K562 (cell line): Measurements from ENCODE around the gene TDRD10. TPM values are rescaled to one million over a fixed set of nuclear protein-coding genes. Genes with fewer than 3 reads are reported as not detected.

ENCODE experiments used
- CHD2 ChIP-seq: IDR thresholded peaks from 2 replicates; pipeline ENCODE4 v1.6.1; 2011; ENCODE audit warnings: low read depth, low read length
- ELF4 ChIP-seq: fragments of 450-650 bp; formaldehyde crosslinking; IDR thresholded peaks from 2 replicates; pipeline ENCODE4 v1.4.0; 2022; ENCODE audit warnings: missing genetic modification characterization
- ETV5 ChIP-seq: sonication (generic); formaldehyde crosslinking; IDR thresholded peaks from 2 replicates; pipeline ENCODE4 v1.4.0; 2020; ENCODE audit warnings: low read depth, mild to moderate bottlenecking, missing genetic modification reagents
- HCFC1 ChIP-seq: IDR thresholded peaks from 2 replicates; pipeline ENCODE4 v1.6.1; 2012; ENCODE audit warnings: low read depth, low read length, improper control_type of control experiment
- MCM2 ChIP-seq: fragments of 450-650 bp; IDR thresholded peaks from 2 replicates; pipeline ENCODE4 v1.6.1; 2017; ENCODE audit warnings: low read depth, mild to moderate bottlenecking
- MCM3 ChIP-seq: fragments of 450-650 bp; IDR thresholded peaks from 2 replicates; pipeline ENCODE4 v1.6.1; 2016
- NFIC ChIP-seq: fragments of 450-650 bp; IDR thresholded peaks from 2 replicates; pipeline ENCODE4 v1.6.1; 2017; ENCODE audit warnings: mild to moderate bottlenecking, inconsistent platforms
- NFXL1 ChIP-seq: fragments of 450-650 bp; formaldehyde crosslinking; IDR thresholded peaks from 2 replicates; pipeline ENCODE4 v1.4.0; 2021; ENCODE audit warnings: mild to moderate bottlenecking
- NONO ChIP-seq, 2 experiments: fragments of 200-400 bp in 1 of 2; fragments of 450-650 bp in 1 of 2; formaldehyde crosslinking in 1 of 2; IDR thresholded peaks; 2 replicates each; pipeline ENCODE4 v1.6.1; 2017; ENCODE audit warnings: low read depth in 2 of 2, mild to moderate bottlenecking in 2 of 2, moderate library complexity in 2 of 2, low read length in 1 of 2
- POLR3G ChIP-seq: IDR thresholded peaks from 2 replicates; pipeline ENCODE4 v1.6.1; 2011; ENCODE audit not compliant: insufficient read length, insufficient replicate concordance; ENCODE audit errors: extremely low read depth
- RFX5 ChIP-seq: IDR thresholded peaks from 2 replicates; pipeline ENCODE4 v1.6.1; 2011; ENCODE audit warnings: low read depth, mild to moderate bottlenecking, improper control_type of control experiment, low read length
- SMAD4 ChIP-seq: fragments of 250-450 bp; sonication (Bioruptor Pico); conservative IDR thresholded peaks from 2 replicates; pipeline ENCODE4 v1.8.0; 2021; ENCODE audit warnings: inconsistent platforms, mild to moderate bottlenecking, moderate library complexity
- TFAM ChIP-seq: fragments of 250-450 bp; sonication (Bioruptor Pico); conservative IDR thresholded peaks from 2 replicates; pipeline ENCODE4 v1.5.0; 2021; ENCODE audit warnings: mild to moderate bottlenecking, moderate library complexity
- THRAP3 ChIP-seq: fragments of 450-650 bp; IDR thresholded peaks from 2 replicates; pipeline ENCODE4 v1.6.1; 2016; ENCODE audit warnings: mild to moderate bottlenecking, inconsistent platforms, borderline replicate concordance
- ZKSCAN8 ChIP-seq: fragments of 200-800 bp; sonication (Bioruptor generic); IDR thresholded peaks from 2 replicates; pipeline ENCODE4 v1.6.1; 2016; ENCODE audit warnings: missing genetic modification characterization, missing compliant biosample characterization
- ZNF699 ChIP-seq: fragments of 250-450 bp; sonication (Bioruptor Pico); IDR thresholded peaks from 2 replicates; pipeline ENCODE4 v1.8.0; 2021; ENCODE audit warnings: mild to moderate bottlenecking, moderate library complexity; ENCODE audit not compliant: insufficient replicate concordance
- polyA plus RNA-seq, 8 experiments: library from polyadenylated mRNA; depleted of rRNA in 4 of 8; stranded (reverse) in 5 of 8; unstranded in 3 of 8; fragments of >200 nt; fragmentation: Nextera tagmentation in 2 of 8; fragmentation: Illumina TruSeq in 1 of 8; extraction: Ambion mirVana in 2 of 8; extraction: Trizol in 1 of 8; gene quantifications; 2 replicates each; pipeline versions ENCODE4 v1.2.1 to v1.2.3, GENCODE V29; 2011 to 2014; ENCODE audit warnings: inconsistent platforms in 1 of 8, missing spikeins in 1 of 8
- total RNA-seq, 7 experiments: library from RNA; depleted of rRNA in 6 of 7; stranded (reverse); fragments of >200 nt in 6 of 7; fragmentation: Illumina TruSeq in 2 of 7; extraction: Trizol in 2 of 7; gene quantifications; 2 replicates each; pipeline versions ENCODE4 v1.2.1 to v1.2.3, GENCODE V29; 2011 to 2021; ENCODE audit warnings: low replicate concordance in 1 of 7
- TF ChIP-seq, protein P1 (sequence below): sonication (generic); formaldehyde crosslinking; IDR thresholded peaks from 2 replicates; pipeline ENCODE4 v1.8.0; 2022; ENCODE audit warnings: mild to moderate bottlenecking, missing genetic modification reagents
- TF ChIP-seq, protein P2 (sequence below), 2 experiments: IDR thresholded peaks; 2 replicates each; pipeline ENCODE4 v1.6.1; 2012; ENCODE audit warnings: improper control_type of control experiment in 2 of 2, low read depth in 2 of 2, low read length in 2 of 2, borderline replicate concordance in 1 of 2
- TF ChIP-seq, protein P3 (sequence below): fragments of 250-450 bp; sonication (Bioruptor Pico); IDR thresholded peaks from 2 replicates; pipeline ENCODE4 v1.5.1; 2021; ENCODE audit warnings: mild to moderate bottlenecking
- TF ChIP-seq, protein P4 (sequence below): fragments of 450-650 bp; formaldehyde crosslinking; IDR thresholded peaks from 2 replicates; pipeline ENCODE4 v1.4.0; 2020; ENCODE audit warnings: mild to moderate bottlenecking, moderate library complexity
- TF ChIP-seq, protein P5 (sequence below), 2 experiments: fragments of 450-650 bp; IDR thresholded peaks; 2 replicates each; pipeline ENCODE4 v1.6.1; 2016

TDRD10 gene
- total and polyA plus RNA-seq, 9 of the 15 experiments (the other 6 are each of a cell fraction or from before 2014, with no cell fraction given) = not detected

DNA sequence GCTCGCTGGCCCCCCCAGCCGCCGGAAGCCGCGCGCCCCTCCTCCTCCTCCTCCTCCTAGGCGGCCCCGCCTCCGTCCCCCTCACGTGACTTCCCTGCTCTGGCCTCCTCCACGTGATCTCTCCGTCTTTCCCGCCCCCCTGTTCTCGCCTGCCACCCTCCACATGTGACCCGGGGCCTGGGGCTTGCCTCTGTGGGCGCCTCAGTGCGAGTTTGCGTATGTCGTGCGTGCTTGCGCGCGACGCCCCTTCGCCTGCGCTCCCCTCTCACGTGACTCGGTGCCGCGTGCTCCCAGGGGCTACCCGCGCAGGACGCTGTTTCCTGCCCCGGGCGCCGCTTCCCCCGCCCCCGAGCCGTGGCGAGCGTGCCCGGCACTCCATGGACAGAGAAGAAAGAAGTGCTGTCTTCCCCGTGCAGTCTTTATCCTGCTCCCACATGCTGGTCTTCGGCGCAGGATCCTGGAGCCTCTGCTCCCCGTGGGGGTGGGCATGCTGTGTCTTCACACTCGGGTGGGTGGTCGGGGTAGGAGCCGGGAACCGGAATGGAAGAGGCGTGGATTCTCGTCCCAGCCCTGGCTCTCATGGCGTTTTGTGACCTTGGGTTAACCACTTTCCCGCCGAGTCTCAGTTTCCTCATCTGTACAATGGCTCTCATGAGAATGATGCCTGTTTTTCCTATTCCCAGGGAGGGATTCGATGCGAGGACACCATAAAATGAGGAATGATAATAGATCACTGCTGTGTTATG, 56.9 kb downstream of the TDRD10 start (continued):
- TF ChIP-seq, protein P1, sequence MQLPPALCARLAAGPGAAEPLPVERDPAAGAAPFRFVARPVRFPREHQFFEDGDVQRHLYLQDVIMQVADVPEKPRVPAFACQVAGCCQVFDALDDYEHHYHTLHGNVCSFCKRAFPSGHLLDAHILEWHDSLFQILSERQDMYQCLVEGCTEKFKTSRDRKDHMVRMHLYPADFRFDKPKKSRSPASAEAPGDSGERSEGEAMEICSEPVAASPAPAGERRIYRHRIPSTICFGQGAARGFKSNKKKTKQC (CRISPR knock-in tag) = peak; percentile 98
- TF ChIP-seq ZNF699 (CRISPR knock-in tag) (no peak), TFAM (CRISPR knock-in tag) (no peak), ZKSCAN8 (CRISPR knock-in tag) (no peak), THRAP3 (no peak), ETV5 (peak; percentile 64; the same call in 1 of the 2 replicates), HCFC1 (peak; percentile 89), NFXL1 (CRISPR knock-in tag) (no peak), SMAD4 (peak; percentile 74), RFX5 (no peak), NFIC (no peak; the same call in 1 of the 2 replicates), NONO (IDR thresholded peaks at IDR 0.05; ENCODE audit: low read depth in 2 of 2, low read length in 1 of 2) (no peak), MCM3 (no peak), CHD2 (peak; percentile 35; the same call in 1 of the 2 replicates), ELF4 (CRISPR knock-in tag) (0 out of 2 replicates have a peak, but pooled peaks have one; percentile 4), POLR3G (no peak), MCM2 (no peak)
- TF ChIP-seq, protein P2, sequence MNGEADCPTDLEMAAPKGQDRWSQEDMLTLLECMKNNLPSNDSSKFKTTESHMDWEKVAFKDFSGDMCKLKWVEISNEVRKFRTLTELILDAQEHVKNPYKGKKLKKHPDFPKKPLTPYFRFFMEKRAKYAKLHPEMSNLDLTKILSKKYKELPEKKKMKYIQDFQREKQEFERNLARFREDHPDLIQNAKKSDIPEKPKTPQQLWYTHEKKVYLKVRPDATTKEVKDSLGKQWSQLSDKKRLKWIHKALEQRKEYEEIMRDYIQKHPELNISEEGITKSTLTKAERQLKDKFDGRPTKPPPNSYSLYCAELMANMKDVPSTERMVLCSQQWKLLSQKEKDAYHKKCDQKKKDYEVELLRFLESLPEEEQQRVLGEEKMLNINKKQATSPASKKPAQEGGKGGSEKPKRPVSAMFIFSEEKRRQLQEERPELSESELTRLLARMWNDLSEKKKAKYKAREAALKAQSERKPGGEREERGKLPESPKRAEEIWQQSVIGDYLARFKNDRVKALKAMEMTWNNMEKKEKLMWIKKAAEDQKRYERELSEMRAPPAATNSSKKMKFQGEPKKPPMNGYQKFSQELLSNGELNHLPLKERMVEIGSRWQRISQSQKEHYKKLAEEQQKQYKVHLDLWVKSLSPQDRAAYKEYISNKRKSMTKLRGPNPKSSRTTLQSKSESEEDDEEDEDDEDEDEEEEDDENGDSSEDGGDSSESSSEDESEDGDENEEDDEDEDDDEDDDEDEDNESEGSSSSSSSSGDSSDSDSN (IDR thresholded peaks at IDR 0.05; ENCODE audit: borderline replicate concordance in 1 of 2, low read depth in 2 of 2, low read length in 2 of 2) = no peak
- TF ChIP-seq, protein P3, sequence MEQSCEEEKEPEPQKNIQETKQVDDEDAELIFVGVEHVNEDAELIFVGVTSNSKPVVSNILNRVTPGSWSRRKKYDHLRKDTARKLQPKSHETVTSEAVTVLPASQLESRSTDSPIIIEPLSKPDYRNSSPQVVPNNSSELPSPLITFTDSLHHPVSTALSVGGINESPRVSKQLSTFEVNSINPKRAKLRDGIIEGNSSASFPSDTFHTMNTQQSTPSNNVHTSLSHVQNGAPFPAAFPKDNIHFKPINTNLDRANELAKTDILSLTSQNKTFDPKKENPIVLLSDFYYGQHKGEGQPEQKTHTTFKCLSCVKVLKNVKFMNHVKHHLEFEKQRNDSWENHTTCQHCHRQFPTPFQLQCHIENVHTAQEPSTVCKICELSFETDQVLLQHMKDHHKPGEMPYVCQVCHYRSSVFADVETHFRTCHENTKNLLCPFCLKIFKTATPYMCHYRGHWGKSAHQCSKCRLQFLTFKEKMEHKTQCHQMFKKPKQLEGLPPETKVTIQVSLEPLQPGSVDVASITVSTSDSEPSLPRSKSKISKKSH = no peak
- TF ChIP-seq, protein P4, sequence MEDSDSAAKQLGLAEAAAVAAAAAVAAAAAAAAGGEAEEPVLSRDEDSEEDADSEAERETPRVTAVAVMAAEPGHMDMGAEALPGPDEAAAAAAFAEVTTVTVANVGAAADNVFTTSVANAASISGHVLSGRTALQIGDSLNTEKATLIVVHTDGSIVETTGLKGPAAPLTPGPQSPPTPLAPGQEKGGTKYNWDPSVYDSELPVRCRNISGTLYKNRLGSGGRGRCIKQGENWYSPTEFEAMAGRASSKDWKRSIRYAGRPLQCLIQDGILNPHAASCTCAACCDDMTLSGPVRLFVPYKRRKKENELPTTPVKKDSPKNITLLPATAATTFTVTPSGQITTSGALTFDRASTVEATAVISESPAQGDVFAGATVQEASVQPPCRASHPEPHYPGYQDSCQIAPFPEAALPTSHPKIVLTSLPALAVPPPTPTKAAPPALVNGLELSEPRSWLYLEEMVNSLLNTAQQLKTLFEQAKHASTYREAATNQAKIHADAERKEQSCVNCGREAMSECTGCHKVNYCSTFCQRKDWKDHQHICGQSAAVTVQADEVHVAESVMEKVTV = no peak
- TF ChIP-seq, protein P5, sequence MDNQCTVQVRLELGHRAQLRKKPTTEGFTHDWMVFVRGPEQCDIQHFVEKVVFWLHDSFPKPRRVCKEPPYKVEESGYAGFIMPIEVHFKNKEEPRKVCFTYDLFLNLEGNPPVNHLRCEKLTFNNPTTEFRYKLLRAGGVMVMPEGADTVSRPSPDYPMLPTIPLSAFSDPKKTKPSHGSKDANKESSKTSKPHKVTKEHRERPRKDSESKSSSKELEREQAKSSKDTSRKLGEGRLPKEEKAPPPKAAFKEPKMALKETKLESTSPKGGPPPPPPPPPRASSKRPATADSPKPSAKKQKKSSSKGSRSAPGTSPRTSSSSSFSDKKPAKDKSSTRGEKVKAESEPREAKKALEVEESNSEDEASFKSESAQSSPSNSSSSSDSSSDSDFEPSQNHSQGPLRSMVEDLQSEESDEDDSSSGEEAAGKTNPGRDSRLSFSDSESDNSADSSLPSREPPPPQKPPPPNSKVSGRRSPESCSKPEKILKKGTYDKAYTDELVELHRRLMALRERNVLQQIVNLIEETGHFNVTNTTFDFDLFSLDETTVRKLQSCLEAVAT (IDR thresholded peaks at IDR 0.05) = no peak
